MM.1S (cell line): ENCODE data around the gene PPP3CB.

Experiments
- EZH2 ChIP-seq: fragments of 300-600 bp; sonication (generic); optimal IDR thresholded peaks from 2 replicates; pipeline ENCODE3; 2017; ENCODE audit warnings: low read depth, mild to moderate bottlenecking, antibody characterized with exemption, low read length, mixed read lengths
- TF ChIP-seq, protein P1 (sequence below): fragments of 300-600 bp; sonication (generic); IDR thresholded peaks from 2 replicates; pipeline ENCODE4 v1.5.1; 2016; ENCODE audit warnings: antibody characterized with exemption, low read length, mixed read lengths

DNA sequence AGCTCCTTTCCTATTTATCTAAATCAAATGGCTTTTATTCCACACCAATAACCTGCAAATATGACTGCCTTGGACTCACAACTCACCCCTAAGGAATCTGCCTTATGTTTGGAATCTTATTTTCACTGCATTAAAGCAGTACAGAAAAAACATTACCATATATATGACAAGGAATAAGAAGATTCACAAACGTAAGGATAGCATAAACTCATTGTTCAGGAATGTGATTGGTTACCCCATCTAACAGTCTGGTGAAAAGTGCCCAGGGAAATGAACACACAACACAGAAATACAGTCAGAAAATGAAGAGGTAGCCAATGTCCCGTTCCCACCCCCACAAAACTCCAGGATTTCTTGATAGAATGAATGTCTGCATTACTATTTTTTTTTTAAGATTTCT, 2.0 kb downstream of the PPP3CB start:
- no peak for TF ChIP-seq EZH2
- TF ChIP-seq, protein P1, sequence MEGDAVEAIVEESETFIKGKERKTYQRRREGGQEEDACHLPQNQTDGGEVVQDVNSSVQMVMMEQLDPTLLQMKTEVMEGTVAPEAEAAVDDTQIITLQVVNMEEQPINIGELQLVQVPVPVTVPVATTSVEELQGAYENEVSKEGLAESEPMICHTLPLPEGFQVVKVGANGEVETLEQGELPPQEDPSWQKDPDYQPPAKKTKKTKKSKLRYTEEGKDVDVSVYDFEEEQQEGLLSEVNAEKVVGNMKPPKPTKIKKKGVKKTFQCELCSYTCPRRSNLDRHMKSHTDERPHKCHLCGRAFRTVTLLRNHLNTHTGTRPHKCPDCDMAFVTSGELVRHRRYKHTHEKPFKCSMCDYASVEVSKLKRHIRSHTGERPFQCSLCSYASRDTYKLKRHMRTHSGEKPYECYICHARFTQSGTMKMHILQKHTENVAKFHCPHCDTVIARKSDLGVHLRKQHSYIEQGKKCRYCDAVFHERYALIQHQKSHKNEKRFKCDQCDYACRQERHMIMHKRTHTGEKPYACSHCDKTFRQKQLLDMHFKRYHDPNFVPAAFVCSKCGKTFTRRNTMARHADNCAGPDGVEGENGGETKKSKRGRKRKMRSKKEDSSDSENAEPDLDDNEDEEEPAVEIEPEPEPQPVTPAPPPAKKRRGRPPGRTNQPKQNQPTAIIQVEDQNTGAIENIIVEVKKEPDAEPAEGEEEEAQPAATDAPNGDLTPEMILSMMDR: no peak
